Naive thymus-derived CD8-positive, alpha-beta T cell (primary cell): ENCODE data around the gene HRK. TPM values are rescaled to one million over a fixed set of nuclear protein-coding genes. Genes with fewer than 3 reads are reported as not detected.
A peak's percentile ranks its signal among the peaks of the same experiment; 100 is the strongest.
"Not testable (repeated sequence)": the region's sequence is repeated elsewhere in the genome, so short reads cannot be mapped to it uniquely, and the experiment has no call there.

ENCODE experiments used
- ATAC-seq, 2 donors: fragments of 150-1000 bp; cut with Tn5 transposase in 1 of 2; sonication (Bioruptor Pico), chemical (Tn5 transposase) in 1 of 2; 1 replicate in 1 of 2; 2 replicates in 1 of 2; pipeline ENCODE4 v1.10.0; 2021; ENCODE audit warnings: mild to moderate bottlenecking in 2 of 2, moderate library complexity in 2 of 2
- POLR2A ChIA-PET: fragments of 350-600 bp; sonication (Branson Sonifier 250); formaldehyde crosslinking; loops from one replicate; lab custom pipeline; 2021; ENCODE audit warnings: antibody characterized with exemption; lab: Charles Lee
- DNase-seq, 10 donors: peaks; one replicate each; pipeline versions ENCODE4 v3.0.0 to v3.0.0-alpha.2; 2020 to 2022
- H3K27ac Mint-ChIP-seq, 10 donors: one replicate each; pipeline ENCODE4 v1.8.0; 2020 to 2022; ENCODE audit warnings: mild to moderate bottlenecking in 10 of 10, mixed read lengths in 10 of 10, moderate library complexity in 4 of 10, inconsistent platforms in 1 of 10
- H3K27me3 Mint-ChIP-seq, 5 donors: one replicate each; pipeline ENCODE4 v1.8.0; 2021 to 2022; ENCODE audit warnings: mixed read lengths in 5 of 5
- H3K36me3 Mint-ChIP-seq, 3 donors: one replicate each; pipeline ENCODE4 v1.8.0; 2020 to 2022; ENCODE audit warnings: mixed read lengths in 3 of 3, mild to moderate bottlenecking in 2 of 3, inconsistent platforms in 1 of 3
- H3K4me1 Mint-ChIP-seq, 4 donors: one replicate each; pipeline ENCODE4 v1.8.0; 2021 to 2022; ENCODE audit warnings: mixed read lengths in 4 of 4
- H3K4me3 Mint-ChIP-seq, 10 donors: one replicate each; pipeline ENCODE4 v1.8.0; 2020 to 2022; ENCODE audit warnings: mild to moderate bottlenecking in 10 of 10, mixed read lengths in 10 of 10, moderate library complexity in 6 of 10, inconsistent platforms in 1 of 10
- H3K9me3 Mint-ChIP-seq, 9 donors: one replicate each; pipeline ENCODE4 v1.8.0; 2020 to 2022; ENCODE audit warnings: mixed read lengths in 9 of 9, mild to moderate bottlenecking in 3 of 9, inconsistent platforms in 1 of 9, moderate library complexity in 1 of 9
- polyA plus RNA-seq, 3 donors: library from polyadenylated mRNA; unstranded; fragments of 300-500 nt; fragmentation: Illumina TruSeq; gene quantifications; one replicate each; pipeline ENCODE4 v1.2.3, GENCODE V29; 2021
- total RNA-seq, 8 experiments: library from RNA in 2 of 8; stranded (reverse) in 2 of 8; gene quantifications; one replicate each; pipeline ENCODE4 v1.2.3 and lab custom pipeline; 2021 to 2026

Gene HRK
- total and polyA plus RNA-seq, 5 experiments from 2014 or later = 0.13 to 0.30 TPM; not detected in 3

DNA sequence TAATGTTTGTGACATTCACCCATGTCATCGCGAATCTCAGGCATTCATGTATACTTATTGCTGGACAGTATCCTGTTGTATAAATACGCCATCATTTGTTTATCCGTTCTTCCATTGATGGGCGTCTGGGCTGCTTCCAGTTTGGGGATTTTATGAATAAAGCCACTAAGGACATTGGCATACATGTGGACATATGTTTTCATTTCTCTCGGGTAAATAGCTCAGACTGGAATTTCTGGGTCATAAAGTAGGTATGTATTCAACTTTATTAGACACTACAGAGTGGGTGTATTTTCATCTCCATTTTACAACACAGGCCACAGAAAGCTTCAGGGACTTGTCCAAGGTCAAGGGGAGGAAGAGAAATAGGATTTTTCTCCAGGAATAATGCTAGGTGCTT lies 48.9 kb downstream of the HRK start:
- Mint-ChIP-seq H3K27me3 (no peaks in the 10 kb centered on the region), H3K4me1 (no peaks in the 10 kb centered on the region), H3K9me3 (peaks cover 0 to 4% (median 0%) of the 10 kb centered on the region in 9 donors), H3K27ac (no peak overlapping the region), H3K4me3 (no peak overlapping the region), H3K36me3 (peaks cover 10 to 25% (median 21%) of the 10 kb centered on the region in 3 donors)
- no peak for ATAC-seq
- no peak for DNase-seq
- POLR2A ChIA-PET = no interaction called here

DNA sequence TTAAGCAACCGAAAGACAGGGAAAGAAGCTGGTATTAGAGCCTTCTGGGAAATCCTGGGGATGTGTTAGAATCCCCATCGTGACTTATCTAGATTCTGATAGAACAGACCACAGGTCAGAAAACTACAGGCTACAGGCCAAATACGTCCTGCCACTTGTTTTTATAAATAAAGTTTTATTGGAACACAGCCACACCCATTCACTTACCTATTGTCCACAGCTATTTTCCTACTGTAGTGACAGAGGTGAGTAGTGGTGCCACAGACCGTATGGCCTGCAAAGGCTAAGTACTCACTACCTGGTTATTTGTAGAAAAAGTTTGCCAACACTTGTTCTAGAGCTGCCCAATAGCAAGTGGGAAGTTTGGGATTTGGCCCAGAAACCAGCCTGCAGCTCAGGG lies 53.8 kb downstream of the HRK start:
- peak overlapping the region in 1 of 10 donors; percentile 62 for H3K27ac Mint-ChIP-seq
- peaks cover 0 to under 1% (median 0%) of the 10 kb centered on the region in 5 donors for H3K27me3 Mint-ChIP-seq
- H3K9me3 Mint-ChIP-seq = peaks cover 0 to 3% (median 0%) of the 10 kb centered on the region in 9 donors
- ATAC-seq (no peak), DNase-seq (no peak)
- H3K36me3 Mint-ChIP-seq = peaks cover 0 to 21% (median 3%) of the 10 kb centered on the region in 3 donors
- POLR2A ChIA-PET = no interaction called here
- H3K4me3 Mint-ChIP-seq = no peak overlapping the region
- no peaks in the 10 kb centered on the region for H3K4me1 Mint-ChIP-seq

DNA sequence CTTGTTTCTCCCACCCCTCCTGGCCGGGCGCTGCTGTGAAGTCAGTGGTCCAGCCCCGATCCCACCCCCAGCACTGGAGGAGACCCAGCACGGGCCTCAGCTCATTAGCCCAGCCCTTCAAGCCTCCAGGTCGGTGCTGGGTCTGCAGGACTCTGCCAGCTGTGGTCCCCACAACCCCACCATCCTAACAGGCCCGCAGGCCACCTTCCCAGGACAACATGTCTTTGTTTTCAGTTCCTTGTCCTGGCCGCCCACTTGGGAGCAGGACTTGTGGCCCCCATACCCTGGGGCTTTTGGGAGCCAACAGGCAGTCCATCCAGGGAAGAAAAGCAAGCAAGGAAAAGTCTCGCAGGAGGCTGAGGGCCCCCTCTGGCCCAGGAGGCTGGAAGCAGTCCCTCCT lies 60.0 kb downstream of the HRK start:
- Mint-ChIP-seq H3K27ac (peak overlapping the region in 4 of 10 donors; percentile 56 to 99 (median 89)), H3K27me3 (peaks cover 0 to 3% (median 0%) of the 10 kb centered on the region in 5 donors), H3K36me3 (peaks cover 0 to 12% (median 3%) of the 10 kb centered on the region in 3 donors), H3K4me1 (peaks cover 9 to 30% (median 27%) of the 10 kb centered on the region in 4 donors), H3K4me3 (peak overlapping the region in 2 of 10 donors; percentile 43 to 93), H3K9me3 (peaks cover 0 to 3% (median 0%) of the 10 kb centered on the region in 9 donors)
- DNase-seq (no peak), ATAC-seq (no peak)
- POLR2A ChIA-PET = no interaction called here

DNA sequence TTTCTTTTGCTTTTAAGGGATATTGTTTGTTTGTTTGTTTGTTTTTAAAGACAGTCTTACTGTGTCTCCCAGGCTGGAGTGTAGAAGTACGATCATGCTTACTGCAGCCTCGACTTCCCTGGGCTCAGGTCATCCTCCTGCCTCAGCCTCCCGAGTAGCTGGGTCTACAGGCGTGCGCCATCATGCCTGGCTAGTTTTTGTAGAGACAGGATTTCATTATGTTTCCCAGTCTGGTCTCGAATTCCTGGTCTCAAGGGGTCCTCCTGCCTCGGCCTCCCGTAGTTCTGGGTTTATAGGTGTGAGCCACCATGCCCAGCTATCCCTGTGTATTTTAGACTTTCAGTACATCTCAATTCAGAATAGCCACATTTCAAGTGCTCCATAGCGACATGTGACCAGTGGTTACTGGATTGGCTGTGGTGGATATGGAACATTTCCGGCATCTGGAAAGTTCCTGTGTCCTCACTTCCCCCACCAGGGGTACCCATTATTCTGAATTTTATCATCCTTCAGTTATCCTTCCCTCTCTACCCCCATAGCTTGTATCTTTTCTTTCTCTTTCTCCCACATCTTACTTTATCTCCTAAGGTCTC lies 61.1 kb downstream of the HRK start:
- H3K27ac Mint-ChIP-seq = peak overlapping the region in 9 of 10 donors; percentile 25 to 99 (median 82)
- peaks cover 0 to 2% (median 0%) of the 10 kb centered on the region in 9 donors for H3K9me3 Mint-ChIP-seq
- ATAC-seq = no peak
- no peak for DNase-seq
- POLR2A ChIA-PET = no interaction called here
- H3K36me3 Mint-ChIP-seq = peaks cover 0 to 7% (median 0%) of the 10 kb centered on the region in 3 donors
- peaks cover 0 to 3% (median 0%) of the 10 kb centered on the region in 5 donors for H3K27me3 Mint-ChIP-seq
- H3K4me1 Mint-ChIP-seq = peaks cover 9 to 36% (median 27%) of the 10 kb centered on the region in 4 donors
- H3K4me3 Mint-ChIP-seq = peak overlapping the region; percentile 42 to 93 (median 64)

DNA sequence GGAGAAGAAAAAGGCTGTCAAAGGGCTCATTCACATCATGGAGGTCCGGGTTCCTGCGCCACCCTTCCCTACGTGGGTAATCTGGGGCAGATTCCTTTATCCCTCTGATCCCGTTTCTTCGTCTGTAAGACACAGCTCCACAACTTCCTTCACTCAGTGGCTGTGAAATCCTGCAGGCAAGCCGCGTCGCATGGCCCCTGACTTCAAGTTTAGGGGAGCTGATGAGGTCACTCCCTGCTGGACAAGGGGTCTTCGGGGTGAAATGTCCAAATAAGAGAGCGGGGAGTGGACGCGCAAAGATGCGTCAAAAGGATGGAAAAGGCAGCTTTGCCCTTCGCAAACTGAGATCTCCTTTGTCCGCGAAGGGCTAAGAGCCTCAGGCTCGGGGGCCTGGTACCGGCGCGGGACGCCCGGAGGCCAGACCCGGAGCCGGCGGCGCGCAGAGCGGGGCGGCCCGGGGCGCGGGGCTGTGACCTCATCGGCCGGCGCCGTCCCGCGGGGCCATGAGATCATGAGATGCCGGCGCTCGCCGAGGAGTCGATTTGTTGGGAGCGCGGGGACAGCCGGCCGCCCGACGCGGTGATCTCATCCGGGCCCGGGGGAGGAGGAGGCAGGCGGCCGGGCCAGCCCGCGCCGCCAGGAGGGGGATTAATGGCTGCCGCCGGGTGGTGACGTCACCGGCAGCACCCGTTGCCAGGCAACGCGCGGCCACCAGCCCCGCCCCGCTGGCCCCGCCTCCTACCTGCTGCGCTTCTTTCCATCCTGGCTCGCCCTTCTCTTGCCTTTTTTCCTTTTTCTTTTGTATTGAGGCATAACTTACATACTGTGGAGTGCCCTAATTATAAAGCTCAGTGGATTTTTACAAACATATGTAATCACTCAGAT lies 62.1 kb downstream of the HRK start:
- H3K4me3 Mint-ChIP-seq = peak overlapping the region; percentile 79 to 97 (median 94)
- peaks cover 0 to 2% (median 0%) of the 10 kb centered on the region in 3 donors for H3K36me3 Mint-ChIP-seq
- peak; percentile 86 to 90 for ATAC-seq
- no peaks in the 10 kb centered on the region for H3K9me3 Mint-ChIP-seq
- H3K4me1 Mint-ChIP-seq = peaks cover 9 to 41% (median 27%) of the 10 kb centered on the region in 4 donors
- H3K27ac Mint-ChIP-seq = peak overlapping the region; percentile 93 to 99 (median 97)
- POLR2A ChIA-PET = interaction anchor here (0.8 to 1.0 kb wide), 2 partner anchors 36 to 81 kb away, joined by 3 read pairs; partner anchors contain the start of genes RNFT2 and SPRING1
- DNase-seq = peak; percentile 86 to 96 (median 92)
- H3K27me3 Mint-ChIP-seq = peaks cover 0 to 3% (median 0%) of the 10 kb centered on the region in 5 donors

DNA sequence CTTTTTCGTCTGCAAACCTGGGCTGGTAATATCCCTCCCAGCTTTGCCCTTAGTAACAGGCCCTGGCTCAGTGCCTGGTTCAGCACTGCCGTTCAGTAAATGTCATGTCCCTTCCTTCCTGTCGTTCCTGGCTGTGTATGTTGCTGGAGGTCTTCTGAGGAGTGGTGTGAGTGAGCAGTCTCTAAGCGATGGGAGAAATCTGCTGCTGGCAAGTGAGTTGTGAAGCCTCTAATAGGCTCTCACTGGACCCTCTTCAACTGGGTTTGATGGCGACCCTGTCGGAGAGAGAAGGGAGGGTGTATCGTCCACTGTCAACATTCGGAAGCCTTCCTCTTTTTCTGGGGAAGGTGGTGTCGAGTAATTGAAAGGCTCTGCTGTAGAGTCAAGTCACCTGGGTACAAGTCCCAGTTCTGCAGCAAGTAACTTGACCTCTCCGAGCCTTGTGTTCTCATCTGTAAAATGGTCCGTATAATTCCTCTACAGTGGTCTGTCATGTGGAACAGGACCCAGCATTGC lies 62.8 kb downstream of the HRK start:
- ATAC-seq (peak; percentile 32 to 38), DNase-seq (peak in 9 of 10 donors; percentile 13 to 73 (median 26))
- Mint-ChIP-seq H3K4me1 (peaks cover 9 to 49% (median 27%) of the 10 kb centered on the region in 4 donors), H3K27me3 (peaks cover 0 to 3% (median 0%) of the 10 kb centered on the region in 5 donors), H3K36me3 (no peaks in the 10 kb centered on the region), H3K9me3 (no peaks in the 10 kb centered on the region), H3K27ac (peak overlapping the region; percentile 93 to 99 (median 97)), H3K4me3 (peak overlapping the region; percentile 79 to 97 (median 94))
- POLR2A ChIA-PET = interaction anchor here (1.0 kb wide), 1 partner anchor 35 kb away, joined by 3 read pairs; no protein-coding TSS in a partner anchor

DNA sequence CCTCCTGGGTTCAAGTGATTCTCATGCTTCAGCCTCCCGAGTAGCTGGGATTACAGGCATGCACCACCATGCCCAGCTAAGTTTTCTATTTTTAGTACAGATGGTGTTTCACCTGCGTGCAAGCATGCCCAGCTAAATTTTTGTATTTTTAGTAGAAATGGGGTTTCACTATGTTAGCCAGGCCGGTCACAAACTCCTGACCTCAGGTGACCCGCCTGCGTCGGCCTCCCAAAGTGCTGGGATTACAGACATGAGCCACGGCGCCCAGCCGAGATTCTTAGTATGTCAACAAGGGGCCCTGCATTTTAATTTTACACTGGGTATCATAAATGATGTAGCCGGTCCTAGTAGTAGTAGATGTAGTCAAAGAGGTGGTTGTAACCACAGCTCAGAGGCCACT lies 66.5 kb downstream of the HRK start:
- H3K27me3 Mint-ChIP-seq, DNase-seq, POLR2A ChIA-PET, H3K36me3 Mint-ChIP-seq, ATAC-seq, H3K9me3 Mint-ChIP-seq, H3K4me3 Mint-ChIP-seq: not testable (repeated sequence)
- peak overlapping the region in 1 of 10 donors; percentile 51 for H3K27ac Mint-ChIP-seq
- H3K4me1 Mint-ChIP-seq = peaks cover 7 to 47% (median 18%) of the 10 kb centered on the region in 4 donors

DNA sequence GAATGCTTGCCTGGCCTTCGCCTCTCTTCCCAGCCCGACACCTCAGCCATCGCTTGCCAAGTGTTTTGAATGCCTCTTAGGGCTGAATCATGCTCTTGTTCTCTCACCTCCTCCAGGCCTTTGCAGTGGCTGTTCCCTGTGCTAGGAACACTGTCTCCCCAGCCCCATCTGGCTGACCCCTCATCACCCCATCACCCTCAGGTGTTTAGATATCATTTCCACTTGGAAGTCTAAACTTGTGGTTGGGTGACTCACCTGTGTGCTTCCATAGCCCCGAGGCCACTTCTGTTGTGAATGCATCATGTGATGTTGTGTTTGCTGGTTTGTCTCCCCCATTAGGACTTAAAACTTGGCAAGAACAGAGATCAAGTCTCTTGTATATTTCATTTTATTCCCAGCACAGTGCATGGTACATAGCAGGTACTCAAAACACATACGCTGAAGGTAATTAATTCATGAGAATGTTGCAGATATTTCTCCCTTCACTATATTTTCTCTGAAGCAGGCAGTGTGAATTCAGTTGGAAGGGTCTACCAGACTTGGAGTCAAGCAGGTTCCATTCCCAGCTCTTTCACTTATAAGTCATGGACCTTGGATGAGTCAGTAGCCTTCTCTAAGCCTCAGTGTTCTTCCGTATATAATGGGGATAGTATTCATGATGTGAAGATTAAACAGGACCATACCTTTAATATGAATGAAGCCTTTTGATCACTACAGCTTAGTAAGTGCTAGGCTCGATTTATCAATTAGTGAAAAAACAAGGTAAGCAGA lies 67.8 kb downstream of the HRK start:
- Mint-ChIP-seq H3K36me3 (no peaks in the 10 kb centered on the region), H3K27me3 (no peaks in the 10 kb centered on the region), H3K9me3 (no peaks in the 10 kb centered on the region), H3K27ac (peak overlapping the region in 1 of 10 donors; percentile 51), H3K4me3 (no peak overlapping the region), H3K4me1 (peaks cover 0 to 39% (median 11%) of the 10 kb centered on the region in 4 donors)
- no peak for ATAC-seq
- POLR2A ChIA-PET = no interaction called here
- DNase-seq = no peak

DNA sequence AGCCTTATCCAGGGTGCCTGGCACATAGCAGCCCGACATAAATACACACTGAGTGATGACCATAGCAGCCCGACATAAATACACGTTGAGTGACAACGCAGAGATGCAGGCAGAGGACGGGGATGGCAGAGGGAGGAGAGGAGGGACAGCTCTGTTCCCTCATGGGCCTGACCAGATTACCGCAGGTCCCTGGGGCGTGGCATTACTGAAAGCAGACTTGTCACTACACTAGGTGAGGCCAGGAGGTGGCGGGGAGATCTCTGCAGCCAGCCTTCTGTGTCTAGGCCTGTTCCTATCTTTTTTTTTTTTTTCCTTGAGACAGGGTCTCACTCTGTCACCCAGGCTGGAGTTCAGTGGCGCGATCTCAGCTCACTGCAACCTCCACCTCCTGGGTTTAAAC lies 69.0 kb downstream of the HRK start:
- Mint-ChIP-seq H3K27me3 (no peaks in the 10 kb centered on the region), H3K9me3 (no peaks in the 10 kb centered on the region), H3K27ac (peak overlapping the region in 1 of 10 donors; percentile 63), H3K4me3 (no peak overlapping the region), H3K4me1 (peaks cover 0 to 30% (median under 1%) of the 10 kb centered on the region in 4 donors), H3K36me3 (peaks cover 0 to 2% (median 0%) of the 10 kb centered on the region in 3 donors)
- ATAC-seq = no peak
- POLR2A ChIA-PET = no interaction called here
- no peak for DNase-seq

DNA sequence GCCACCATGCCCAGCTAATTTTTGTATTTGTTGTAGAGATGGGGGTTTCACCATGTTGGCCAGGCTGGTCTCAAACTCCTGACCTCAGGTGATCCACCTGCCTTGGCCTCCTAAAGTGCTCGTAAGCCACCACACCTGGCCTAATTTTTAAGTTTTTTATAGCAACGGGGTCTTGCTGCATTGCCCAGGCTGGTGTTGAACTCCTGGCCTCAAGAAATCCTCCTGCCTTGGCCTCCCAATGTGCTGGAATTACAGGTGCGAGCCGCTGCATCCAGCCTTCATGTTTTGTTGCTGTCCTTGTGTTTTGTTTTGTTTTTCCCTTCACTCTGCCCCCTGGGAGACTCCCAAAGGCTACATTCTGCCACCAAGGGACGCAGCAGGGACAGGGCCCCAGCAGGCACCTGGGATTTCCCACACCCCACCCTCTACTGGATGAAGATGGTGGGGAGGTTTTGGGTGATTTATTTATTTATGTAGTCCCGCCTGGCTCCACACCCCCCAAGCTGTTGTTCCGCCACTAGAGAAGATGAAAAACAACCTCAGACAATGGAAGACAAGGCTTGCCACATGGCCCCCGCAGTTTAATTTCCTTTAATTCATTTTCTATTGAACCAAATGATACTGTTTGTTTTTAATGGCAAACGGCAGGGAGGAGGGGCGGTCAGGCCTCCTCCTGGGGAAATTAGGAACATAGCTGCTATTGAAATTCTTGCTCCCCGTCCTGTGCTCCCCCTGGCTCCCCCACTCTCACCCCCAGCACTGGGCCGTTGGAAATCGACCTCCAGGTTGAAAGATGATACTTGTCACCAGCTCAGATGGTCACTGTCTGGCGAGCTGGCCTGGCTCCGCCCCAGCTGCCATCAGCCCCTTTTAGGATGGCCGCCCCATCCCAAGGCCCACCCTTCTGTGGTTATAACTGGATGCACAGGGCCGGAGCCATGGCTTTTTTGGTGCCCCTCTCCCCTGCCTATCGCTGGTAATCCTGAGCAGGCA lies 72.8 kb downstream of the HRK start:
- Mint-ChIP-seq H3K27ac (no peak overlapping the region), H3K4me3 (no peak overlapping the region), H3K4me1 (peaks cover 0 to 24% (median 1%) of the 10 kb centered on the region in 4 donors), H3K36me3 (peaks cover 0 to 2% (median 0%) of the 10 kb centered on the region in 3 donors), H3K27me3 (no peaks in the 10 kb centered on the region), H3K9me3 (no peaks in the 10 kb centered on the region)
- POLR2A ChIA-PET = no interaction called here
- DNase-seq (no peak), ATAC-seq (no peak)

DNA sequence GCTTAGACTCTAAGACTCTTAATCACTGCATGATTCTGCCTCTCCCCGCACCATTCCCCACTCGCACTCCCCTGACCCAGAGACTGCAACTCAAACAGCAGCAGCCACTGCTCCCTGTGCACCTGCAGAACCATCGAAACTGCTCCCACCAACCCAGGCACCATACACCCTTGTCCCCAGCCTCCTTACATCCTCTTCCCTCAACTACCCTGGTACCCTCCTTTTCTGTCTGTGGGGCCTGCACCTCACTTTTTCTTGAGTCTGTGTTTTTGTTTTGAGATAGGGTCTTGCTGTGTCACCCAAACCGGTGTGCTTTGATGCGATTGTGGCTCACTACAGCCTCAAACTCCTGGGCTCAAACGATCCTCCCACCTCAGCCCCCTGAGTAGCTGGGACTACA lies 73.7 kb downstream of the HRK start:
- H3K36me3 Mint-ChIP-seq = peaks cover 0 to 2% (median 0%) of the 10 kb centered on the region in 3 donors
- POLR2A ChIA-PET = no interaction called here
- H3K4me1 Mint-ChIP-seq = peaks cover 0 to 22% (median 1%) of the 10 kb centered on the region in 4 donors
- DNase-seq (no peak), ATAC-seq (no peak)
- H3K9me3 Mint-ChIP-seq = no peaks in the 10 kb centered on the region
- H3K27ac Mint-ChIP-seq = no peak overlapping the region
- no peak overlapping the region for H3K4me3 Mint-ChIP-seq
- no peaks in the 10 kb centered on the region for H3K27me3 Mint-ChIP-seq
